Natural killer cell treated with Interleukin-12 subunit alpha and Interleukin-12 subunit beta and Interleukin-15 and Interleukin-18, amount 100 ng/mL, for 72 hours (primary cell): ENCODE results near the gene CRACDL. TPM values are rescaled to one million over a fixed set of nuclear protein-coding genes. Genes with fewer than 3 reads are reported as not detected.
A peak's percentile ranks its signal among the peaks of the same experiment; 100 is the strongest.

Experiments used
- ATAC-seq, 2 donors: fragments of 150-1000 bp; cut with Tn5 transposase in 1 of 2; sonication (Bioruptor Pico), chemical (Tn5 transposase) in 1 of 2; 2 replicates each; pipeline ENCODE4 v1.10.0; 2021
- DNase-seq: peaks from one replicate; pipeline ENCODE4 v3.0.0; 2022; ENCODE audit warnings: low spot score
- H3K27ac Mint-ChIP-seq, 2 donors: 1 replicate in 1 of 2; 2 replicates in 1 of 2; pipeline ENCODE4 v1.8.0; 2022; ENCODE audit warnings: mixed read lengths in 2 of 2, mild to moderate bottlenecking in 1 of 2, moderate library complexity in 1 of 2
- H3K27me3 Mint-ChIP-seq, 2 donors: 1 replicate in 1 of 2; 2 replicates in 1 of 2; pipeline ENCODE4 v1.8.0; 2022; ENCODE audit warnings: mixed read lengths in 2 of 2
- H3K36me3 Mint-ChIP-seq: one replicate; pipeline ENCODE4 v1.8.0; 2022; ENCODE audit warnings: mixed read lengths
- H3K4me1 Mint-ChIP-seq, 2 donors: 1 replicate in 1 of 2; 2 replicates in 1 of 2; pipeline ENCODE4 v1.8.0; 2022; ENCODE audit warnings: low read depth in 2 of 2, mixed read lengths in 2 of 2, mild to moderate bottlenecking in 1 of 2
- H3K4me3 Mint-ChIP-seq: one replicate; pipeline ENCODE4 v1.8.0; 2022; ENCODE audit warnings: mixed read lengths
- H3K9me3 Mint-ChIP-seq: 2 replicates; pipeline ENCODE4 v1.8.0; 2022; ENCODE audit warnings: mixed read lengths
- total RNA-seq, 2 donors: library from RNA; stranded (reverse); gene quantifications; one replicate each; pipeline ENCODE4 v1.2.3, GENCODE V29; 2022

Gene CRACDL
- total RNA-seq, 2 donors from 2014 or later = 0.22 TPM; not detected in 1

DNA sequence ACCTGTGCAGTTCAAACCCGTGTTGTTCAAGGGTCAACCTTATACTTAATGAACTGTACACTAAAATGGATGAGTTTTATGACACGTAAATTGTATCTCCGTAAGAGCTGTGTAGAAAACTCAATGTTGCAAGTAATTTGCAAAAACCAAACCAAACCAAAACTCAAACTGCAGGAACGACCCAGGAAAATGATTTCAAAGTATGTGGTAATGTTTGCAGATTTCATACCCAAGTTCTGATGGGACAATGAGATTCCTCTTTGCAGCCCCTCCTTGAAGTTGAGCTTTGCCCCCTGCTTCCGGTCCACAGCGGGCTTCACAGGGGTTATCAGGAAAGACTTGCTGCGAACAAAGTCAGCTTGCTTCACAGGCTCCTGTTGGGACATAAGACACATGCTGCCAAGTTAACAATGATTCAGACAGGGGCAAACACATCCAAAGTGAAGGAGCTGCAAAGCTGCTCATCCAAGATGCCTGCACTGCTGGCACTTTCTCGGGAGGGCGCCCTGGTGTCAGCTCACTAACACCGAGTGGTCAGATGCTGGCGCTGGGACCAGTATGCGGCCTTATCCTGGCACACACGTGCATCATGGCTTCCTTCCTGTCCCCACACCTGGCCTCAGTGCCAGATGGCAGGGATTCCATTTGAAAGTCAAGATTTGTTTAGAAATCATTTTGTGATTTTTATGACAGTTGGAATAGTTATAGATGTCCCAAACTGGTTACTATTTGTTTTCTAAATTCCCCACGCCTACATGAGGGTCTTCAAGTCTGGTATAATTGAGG, 139.9 kb downstream of the CRACDL start:
- H3K27ac Mint-ChIP-seq = no peak overlapping the region
- H3K4me3 Mint-ChIP-seq = no peak overlapping the region
- no peak for ATAC-seq
- H3K9me3 Mint-ChIP-seq = no peaks in the 10 kb centered on the region
- no peaks in the 10 kb centered on the region for H3K4me1 Mint-ChIP-seq
- no peak for DNase-seq
- H3K27me3 Mint-ChIP-seq = peaks cover 2 to 8% of the 10 kb centered on the region in 2 donors
- H3K36me3 Mint-ChIP-seq = no peaks in the 10 kb centered on the region

DNA sequence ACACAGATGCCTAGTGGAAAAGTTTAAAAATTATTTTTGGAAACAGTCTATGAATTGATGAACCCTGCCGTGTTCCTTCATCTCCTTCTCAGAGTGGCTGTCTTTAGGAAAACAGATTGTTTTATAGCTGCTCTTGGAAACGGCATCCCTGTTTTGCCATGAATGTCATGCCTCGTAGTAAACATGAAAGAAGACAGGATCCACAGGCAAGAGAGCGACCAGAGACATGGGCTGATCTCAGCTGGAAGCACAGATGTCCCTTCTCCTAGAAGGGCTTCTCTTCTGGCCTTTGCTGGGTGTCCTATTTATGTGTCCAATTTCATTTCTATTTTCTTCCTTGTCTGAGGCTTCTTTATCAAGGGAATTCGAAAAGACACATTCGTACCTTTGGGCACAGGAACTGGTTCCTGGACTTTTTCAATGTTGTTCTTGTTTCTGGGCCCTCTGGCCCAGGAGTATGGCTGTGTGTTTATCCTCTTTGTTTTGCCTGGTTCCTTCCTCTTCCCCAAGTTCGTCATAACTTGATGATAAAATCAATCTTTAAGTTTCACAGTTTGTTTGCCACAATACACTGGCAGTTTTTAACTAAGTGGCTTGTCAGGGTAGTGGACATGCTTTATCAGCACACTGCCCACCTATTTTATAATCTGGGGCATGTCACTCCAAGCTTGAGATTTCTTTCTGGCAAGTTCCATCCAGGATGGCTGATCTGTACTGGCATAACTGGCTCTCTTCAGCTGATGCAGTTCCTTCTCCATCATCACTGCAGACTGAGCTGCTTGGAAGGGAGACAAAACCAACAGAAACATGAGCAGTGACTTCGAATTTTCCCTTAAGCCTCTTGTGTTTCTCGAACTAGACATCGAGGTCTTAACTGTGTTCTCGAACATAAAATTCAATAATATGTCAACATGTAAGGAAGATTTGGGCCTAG, 141.9 kb downstream of the CRACDL start:
- H3K9me3 Mint-ChIP-seq = no peaks in the 10 kb centered on the region

DNA sequence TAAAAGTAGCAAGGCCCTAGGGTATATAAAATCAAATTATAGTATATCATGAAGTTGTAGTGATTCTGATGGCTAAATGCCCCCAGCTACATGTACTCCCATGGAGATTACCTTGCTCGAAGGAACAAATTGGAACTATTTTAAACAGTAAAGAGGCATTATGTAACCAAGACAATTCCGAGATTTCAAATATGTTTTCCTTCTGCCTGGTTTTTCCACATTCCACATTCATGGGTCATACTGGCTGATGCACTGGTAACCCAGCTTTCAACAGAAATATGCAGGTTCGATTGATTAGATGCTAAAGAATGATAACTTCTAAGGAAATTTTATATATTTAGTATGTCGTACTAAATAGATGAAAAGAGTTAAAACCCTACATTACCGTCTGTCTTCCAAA, 142.8 kb downstream of the CRACDL start:
- no peaks in the 10 kb centered on the region for H3K36me3 Mint-ChIP-seq
- no peak for DNase-seq
- no peak overlapping the region for H3K27ac Mint-ChIP-seq
- no peak overlapping the region for H3K4me3 Mint-ChIP-seq
- no peak for ATAC-seq
- no peaks in the 10 kb centered on the region for H3K9me3 Mint-ChIP-seq
- H3K27me3 Mint-ChIP-seq = peaks cover 0 to 2% of the 10 kb centered on the region in 2 donors
- H3K4me1 Mint-ChIP-seq = no peaks in the 10 kb centered on the region

More for the DNA sequence above, 141.9 kb downstream of the CRACDL start:
- Mint-ChIP-seq H3K27ac (no peak overlapping the region), H3K36me3 (no peaks in the 10 kb centered on the region), H3K4me3 (no peak overlapping the region), H3K27me3 (peaks cover 0 to 2% of the 10 kb centered on the region in 2 donors), H3K4me1 (no peaks in the 10 kb centered on the region)
- no peak for DNase-seq
- no peak for ATAC-seq

DNA sequence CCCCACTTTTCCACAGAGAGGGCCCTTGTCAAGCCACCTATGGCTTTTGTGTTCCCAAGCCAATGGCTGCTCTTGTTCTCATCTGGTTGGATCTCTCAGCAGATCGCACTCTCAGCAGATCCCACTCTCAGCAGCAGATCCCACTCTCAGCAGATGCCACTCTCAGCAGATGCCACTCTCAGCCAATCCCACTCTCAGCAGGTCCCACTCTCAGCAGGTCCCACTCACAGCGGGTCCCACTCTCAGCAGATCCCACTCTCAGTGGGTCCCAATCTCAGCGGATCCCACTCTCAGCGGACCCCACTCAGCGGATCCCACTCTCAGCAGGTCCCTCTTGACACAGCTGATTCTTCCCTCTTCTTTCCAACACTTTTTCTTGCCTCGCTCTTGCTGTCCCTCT, 145.8 kb downstream of the CRACDL start:
- H3K27me3 Mint-ChIP-seq = peaks cover 0 to 2% of the 10 kb centered on the region in 2 donors
- no peak overlapping the region for H3K4me3 Mint-ChIP-seq
- no peaks in the 10 kb centered on the region for H3K4me1 Mint-ChIP-seq
- no peaks in the 10 kb centered on the region for H3K9me3 Mint-ChIP-seq
- no peak for DNase-seq
- ATAC-seq = no peak
- H3K36me3 Mint-ChIP-seq = no peaks in the 10 kb centered on the region
- no peak overlapping the region for H3K27ac Mint-ChIP-seq

DNA sequence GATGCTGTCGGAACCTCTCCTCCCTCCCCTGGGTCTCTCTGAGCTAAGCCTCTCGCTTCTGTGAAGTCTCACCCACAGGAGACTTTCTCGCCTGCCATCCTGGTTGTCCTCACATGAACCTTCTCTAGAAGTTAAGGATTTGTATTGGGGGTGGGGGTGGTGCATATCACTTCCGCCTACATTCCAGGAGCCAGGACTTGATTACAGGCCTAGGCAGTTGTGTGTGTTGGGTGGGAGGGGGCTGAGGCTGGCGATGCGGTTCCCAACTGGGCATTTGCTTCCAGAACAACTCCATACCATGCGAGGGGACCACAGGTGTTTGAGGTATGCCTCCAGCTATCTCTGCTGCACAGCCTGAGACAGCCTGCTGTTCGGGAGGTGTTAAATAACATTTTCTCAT, 148.3 kb downstream of the CRACDL start:
- H3K9me3 Mint-ChIP-seq = no peaks in the 10 kb centered on the region
- peaks cover 0 to 2% of the 10 kb centered on the region in 2 donors for H3K27me3 Mint-ChIP-seq
- no peak for ATAC-seq

DNA sequence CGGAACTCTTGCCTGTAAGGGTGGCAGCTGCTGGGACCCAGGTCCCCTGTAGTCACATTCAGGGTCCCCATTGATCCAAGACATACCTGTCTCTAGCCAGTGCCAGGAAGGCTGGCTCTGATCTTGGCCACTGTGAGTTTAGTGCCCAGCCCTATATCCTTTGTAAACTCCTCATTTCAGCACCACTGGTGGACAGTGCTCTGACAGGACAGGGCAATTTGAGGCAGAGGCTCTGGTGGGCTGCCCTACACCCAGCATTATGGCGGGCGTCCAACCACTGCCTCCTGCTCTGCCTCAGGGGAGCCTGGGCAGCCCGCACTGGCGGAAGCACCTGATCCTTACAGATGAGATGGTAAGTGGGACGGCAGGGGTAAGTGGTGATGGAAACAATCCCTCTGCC, 149.8 kb downstream of the CRACDL start:
- ATAC-seq = peak in 1 of 2 donors; percentile 48
- H3K36me3 Mint-ChIP-seq = peaks cover 16% of the 10 kb centered on the region
- no peak overlapping the region for H3K4me3 Mint-ChIP-seq
- peaks cover 0 to under 1% of the 10 kb centered on the region in 2 donors for H3K27me3 Mint-ChIP-seq
- peaks cover 10% of the 10 kb centered on the region for H3K9me3 Mint-ChIP-seq
- H3K4me1 Mint-ChIP-seq = no peaks in the 10 kb centered on the region
- H3K27ac Mint-ChIP-seq = no peak overlapping the region
- DNase-seq = no peak

More for the DNA sequence above, 148.3 kb downstream of the CRACDL start:
- no peak for DNase-seq
- Mint-ChIP-seq H3K27ac (no peak overlapping the region), H3K4me1 (no peaks in the 10 kb centered on the region), H3K4me3 (no peak overlapping the region), H3K36me3 (peaks cover under 1% of the 10 kb centered on the region)

DNA sequence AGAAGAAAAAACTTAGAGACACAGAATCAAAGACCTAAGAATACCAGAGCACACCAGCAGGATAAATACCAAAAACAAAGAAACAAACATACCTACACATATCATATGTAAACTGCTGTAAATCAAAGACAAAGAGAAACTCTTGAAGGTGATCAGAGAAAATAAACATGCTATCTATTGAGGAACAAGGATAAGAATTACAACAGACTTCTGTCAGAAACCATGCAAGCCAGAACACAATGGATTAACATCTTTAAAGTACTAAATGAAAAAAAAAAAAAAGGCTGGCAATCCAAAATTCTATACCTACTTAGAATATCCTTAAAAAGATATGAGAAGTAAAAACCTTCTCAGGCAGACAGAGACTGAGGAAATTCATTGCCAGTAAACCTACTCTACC, 153.5 kb downstream of the CRACDL start:
- ATAC-seq = no peak

DNA sequence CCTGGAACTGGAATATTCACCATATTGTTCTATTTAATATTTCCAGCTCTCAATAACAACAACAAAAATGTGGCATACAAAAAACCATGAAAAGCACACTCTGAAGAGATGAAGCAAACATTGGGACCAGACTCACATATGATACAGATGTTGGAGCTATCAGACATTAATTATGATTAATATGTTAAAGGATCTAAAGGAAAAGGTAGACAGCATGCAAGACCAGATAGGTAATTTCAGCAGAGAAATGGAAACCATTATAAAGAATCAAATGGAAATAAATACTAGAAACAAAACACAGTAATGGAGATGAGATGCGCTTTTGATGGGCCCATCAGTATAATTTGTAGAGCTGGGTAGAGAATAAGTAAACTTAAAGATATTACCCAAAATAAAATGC, 154.2 kb downstream of the CRACDL start:
- no peaks in the 10 kb centered on the region for H3K4me1 Mint-ChIP-seq
- H3K27me3 Mint-ChIP-seq = no peaks in the 10 kb centered on the region
- peaks cover 16% of the 10 kb centered on the region for H3K36me3 Mint-ChIP-seq
- ATAC-seq = no peak
- H3K4me3 Mint-ChIP-seq = no peak overlapping the region
- peaks cover 10% of the 10 kb centered on the region for H3K9me3 Mint-ChIP-seq
- DNase-seq = no peak
- H3K27ac Mint-ChIP-seq = no peak overlapping the region

More for the DNA sequence above, 153.5 kb downstream of the CRACDL start:
- no peak overlapping the region for H3K27ac Mint-ChIP-seq
- no peaks in the 10 kb centered on the region for H3K27me3 Mint-ChIP-seq
- peaks cover 10% of the 10 kb centered on the region for H3K9me3 Mint-ChIP-seq
- peaks cover 16% of the 10 kb centered on the region for H3K36me3 Mint-ChIP-seq
- no peaks in the 10 kb centered on the region for H3K4me1 Mint-ChIP-seq
- H3K4me3 Mint-ChIP-seq = no peak overlapping the region
- no peak for DNase-seq

DNA sequence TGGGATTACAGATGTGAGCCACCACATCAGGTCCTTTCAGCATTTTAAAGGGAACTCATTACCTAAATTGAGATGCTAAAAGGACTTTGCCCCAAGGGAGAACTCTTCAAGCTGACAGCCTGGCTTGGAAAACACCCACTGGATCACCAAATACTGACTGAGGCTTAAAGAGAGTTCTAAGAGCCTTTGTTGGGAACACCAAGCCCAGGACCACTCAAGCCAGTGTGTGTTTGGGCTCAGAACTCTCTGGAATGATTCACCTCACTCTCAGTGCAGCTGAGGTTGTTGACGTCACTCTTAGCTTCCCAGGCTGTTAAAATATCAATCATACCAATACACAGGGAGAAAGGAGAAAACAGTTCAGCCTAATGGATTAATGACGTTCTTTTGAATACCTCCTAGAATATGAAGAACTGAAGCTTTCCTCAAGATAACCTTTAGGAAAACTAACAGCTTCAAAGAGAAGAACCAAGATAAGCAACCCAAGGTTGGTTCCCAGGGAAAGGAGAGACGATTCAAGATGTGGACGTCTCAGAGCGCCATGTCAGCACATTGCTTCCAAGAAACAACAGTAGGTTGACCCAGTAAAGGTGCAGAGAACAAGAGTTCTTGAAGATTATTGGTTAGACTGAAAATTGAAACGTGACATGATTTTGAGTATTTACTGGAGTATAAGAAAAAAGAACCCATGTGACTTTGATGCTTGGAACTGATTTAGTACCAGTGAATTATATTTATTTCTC, 157.1 kb downstream of the CRACDL start:
- no peak for DNase-seq
- ATAC-seq = no peak
- Mint-ChIP-seq H3K4me3 (no peak overlapping the region), H3K27me3 (no peaks in the 10 kb centered on the region), H3K36me3 (peaks cover 16% of the 10 kb centered on the region), H3K27ac (no peak overlapping the region), H3K9me3 (peaks cover 10% of the 10 kb centered on the region), H3K4me1 (no peaks in the 10 kb centered on the region)

DNA sequence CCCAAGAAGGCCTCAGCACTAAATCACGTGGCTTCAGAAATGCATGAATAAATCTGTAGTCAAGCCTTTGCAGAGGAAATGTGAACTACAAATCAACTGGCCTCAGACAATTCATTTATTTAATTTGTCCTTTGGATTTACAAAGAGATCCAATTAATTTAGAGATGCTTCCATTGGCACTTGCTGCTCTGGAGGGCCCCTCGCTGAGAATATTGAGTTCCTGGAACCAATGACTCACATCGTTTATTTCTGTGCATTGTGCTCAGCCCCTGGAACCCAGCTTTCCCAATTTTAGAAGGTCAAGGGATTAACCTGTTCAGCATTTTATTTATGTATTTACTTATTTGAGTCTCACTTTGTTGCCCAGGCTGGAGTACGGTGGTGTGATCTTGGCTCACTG, 157.9 kb downstream of the CRACDL start:
- DNase-seq = no peak
- H3K9me3 Mint-ChIP-seq = peaks cover 10% of the 10 kb centered on the region
- H3K27ac Mint-ChIP-seq = no peak overlapping the region
- peaks cover 16% of the 10 kb centered on the region for H3K36me3 Mint-ChIP-seq
- H3K4me3 Mint-ChIP-seq = no peak overlapping the region
- ATAC-seq = no peak
- peaks cover under 1% of the 10 kb centered on the region in 2 donors for H3K4me1 Mint-ChIP-seq
- H3K27me3 Mint-ChIP-seq = no peaks in the 10 kb centered on the region

DNA sequence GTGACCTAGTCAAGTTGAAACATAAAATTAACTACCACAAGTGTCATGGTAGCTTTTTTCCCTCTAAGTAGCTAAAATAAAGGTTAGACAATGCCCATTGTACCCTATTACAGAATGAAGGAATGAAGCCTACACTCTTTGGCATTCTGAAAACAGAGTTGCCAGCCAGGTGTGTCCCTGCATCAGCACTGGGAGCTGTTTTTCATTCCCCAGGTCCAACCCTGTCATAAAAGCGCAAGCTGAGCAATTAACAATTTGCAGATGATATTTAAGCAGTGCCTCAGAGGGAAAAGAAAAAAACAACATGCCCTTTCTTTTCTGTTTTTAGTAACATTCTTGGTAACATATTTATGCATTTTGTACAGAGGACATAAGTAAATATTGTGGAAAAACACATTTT, 158.3 kb downstream of the CRACDL start:
- Mint-ChIP-seq H3K27ac (no peak overlapping the region), H3K4me1 (peaks cover 4 to 5% of the 10 kb centered on the region in 2 donors), H3K4me3 (no peak overlapping the region), H3K36me3 (peaks cover 15% of the 10 kb centered on the region), H3K27me3 (no peaks in the 10 kb centered on the region), H3K9me3 (peaks cover 10% of the 10 kb centered on the region)
- ATAC-seq (no peak), DNase-seq (no peak)

DNA sequence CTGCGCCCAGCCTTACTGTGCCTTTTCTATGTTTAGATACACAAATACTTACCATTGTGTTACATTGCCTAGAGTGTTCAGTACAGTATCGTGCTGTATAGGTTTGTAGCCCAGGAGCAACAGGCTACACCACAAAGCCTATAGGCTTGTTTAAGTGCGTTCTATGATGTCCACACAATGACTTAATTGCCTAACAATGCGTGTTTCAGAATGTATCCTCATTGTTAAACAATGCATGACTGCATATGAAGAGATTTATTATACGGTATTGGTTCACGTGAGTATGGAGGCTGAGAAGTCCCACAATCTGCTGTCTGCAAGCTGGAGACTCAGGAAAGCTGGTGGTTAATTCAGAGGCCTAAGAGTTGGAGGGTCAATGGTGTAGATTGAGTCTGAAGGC, 158.9 kb downstream of the CRACDL start:
- Mint-ChIP-seq H3K36me3 (peaks cover 9% of the 10 kb centered on the region), H3K27me3 (no peaks in the 10 kb centered on the region), H3K4me3 (no peak overlapping the region), H3K9me3 (peaks cover 4% of the 10 kb centered on the region), H3K4me1 (peaks cover 9 to 11% of the 10 kb centered on the region in 2 donors), H3K27ac (no peak overlapping the region)
- DNase-seq (no peak), ATAC-seq (no peak)

DNA sequence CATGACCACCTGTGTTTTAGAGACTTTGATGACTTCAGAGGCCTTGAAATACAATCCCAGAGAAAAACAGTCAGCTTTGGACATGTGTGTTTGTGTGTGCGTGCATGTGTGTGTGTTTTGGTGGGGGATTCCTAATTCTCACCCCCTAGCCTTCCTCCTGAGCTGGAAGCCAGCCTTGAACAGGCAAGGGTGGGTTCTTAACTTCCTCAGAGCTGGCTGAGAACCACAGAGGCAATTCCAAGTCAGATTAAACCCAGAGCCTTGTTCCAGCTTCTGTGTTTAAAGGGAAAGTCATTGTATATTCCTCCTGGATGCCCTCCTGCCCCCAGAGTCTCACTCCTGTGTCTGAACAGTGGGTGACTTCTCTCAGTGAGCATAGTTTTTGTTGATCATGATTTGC, 159.9 kb downstream of the CRACDL start:
- Mint-ChIP-seq H3K27ac (no peak overlapping the region), H3K9me3 (no peaks in the 10 kb centered on the region), H3K27me3 (no peaks in the 10 kb centered on the region), H3K4me1 (peaks cover 19 to 20% of the 10 kb centered on the region in 2 donors), H3K4me3 (no peak overlapping the region), H3K36me3 (no peaks in the 10 kb centered on the region)
- DNase-seq (no peak), ATAC-seq (no peak)
